ENCODE measurements around the gene TOPORS. TPM values are rescaled to one million over a fixed set of nuclear protein-coding genes. Genes with fewer than 3 reads are reported as not detected.

TOPORS gene
- total RNA-seq, 4 donors from 2014 or later: 20.0 to 27.1 (median 21.3) TPM

- TF ChIP-seq CTCF (IDR thresholded peaks at IDR 0.05; ENCODE audit: low read depth): no peak
These were observed 18.6 kb downstream of the TOPORS start for GRCh38 chr9:32533816-32534215.

- TF ChIP-seq CTCF (IDR thresholded peaks at IDR 0.05; ENCODE audit: low read depth): no peak
These were observed 19.1 kb downstream of the TOPORS start for GRCh38 chr9:32533336-32533735.

- TF ChIP-seq CTCF (IDR thresholded peaks at IDR 0.05; ENCODE audit: low read depth): no peak
These were observed 25.7 kb downstream of the TOPORS start for GRCh38 chr9:32526707-32527048.

- TF ChIP-seq CTCF (IDR thresholded peaks at IDR 0.05; ENCODE audit: low read depth): no peak
These were observed 26.2 kb downstream of the TOPORS start, which contains the start of gene RIGI for GRCh38 chr9:32526041-32526706. Gene RIGI (minus strand): TSS chr9:32526196. CDS start chr9:32526166, 30 bp downstream.

- no peak for TF ChIP-seq CTCF (IDR thresholded peaks at IDR 0.05; ENCODE audit: low read depth)
These were observed 26.7 kb downstream of the TOPORS start for GRCh38 chr9:32525709-32526030.

- TF ChIP-seq CTCF (IDR thresholded peaks at IDR 0.05; ENCODE audit: low read depth): no peak
These were observed 27.3 kb downstream of the TOPORS start for GRCh38 chr9:32524892-32525708.

GRCh38 chr9:32523910-32524309, 28.5 kb downstream of the TOPORS start:
- TF ChIP-seq CTCF (IDR thresholded peaks at IDR 0.05; ENCODE audit: low read depth): no peak

All from subcutaneous adipose tissue (tissue), 4 donors.